GM12872 (cell line): Measurements from ENCODE around the gene EPHA1.

ENCODE experiments used
- TF ChIP-seq, protein P1 (sequence below): IDR thresholded peaks from 3 replicates; pipeline ENCODE4 v1.5.1; 2011; ENCODE audit warnings: low read depth, mild to moderate bottlenecking, low read length, moderate library complexity; ENCODE audit not compliant: insufficient read depth

Gene EPHA1

DNA sequence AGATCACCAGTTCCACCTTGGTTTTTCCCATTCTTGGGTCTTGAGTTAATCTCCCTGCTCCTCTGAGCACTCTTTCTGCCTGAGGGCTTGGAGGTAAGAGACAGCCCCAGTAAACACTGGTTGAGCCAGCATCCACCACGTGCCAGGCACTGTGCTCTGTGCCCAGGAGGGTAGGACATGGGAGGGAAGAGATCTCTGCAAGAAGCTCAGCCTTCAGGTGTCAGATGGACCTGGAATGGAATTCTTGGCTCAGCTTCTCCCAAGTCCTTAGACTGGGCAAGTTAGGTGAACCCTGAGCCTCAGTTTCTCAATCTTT is 25.1 kb downstream of the EPHA1 start:
- TF ChIP-seq, protein P1, sequence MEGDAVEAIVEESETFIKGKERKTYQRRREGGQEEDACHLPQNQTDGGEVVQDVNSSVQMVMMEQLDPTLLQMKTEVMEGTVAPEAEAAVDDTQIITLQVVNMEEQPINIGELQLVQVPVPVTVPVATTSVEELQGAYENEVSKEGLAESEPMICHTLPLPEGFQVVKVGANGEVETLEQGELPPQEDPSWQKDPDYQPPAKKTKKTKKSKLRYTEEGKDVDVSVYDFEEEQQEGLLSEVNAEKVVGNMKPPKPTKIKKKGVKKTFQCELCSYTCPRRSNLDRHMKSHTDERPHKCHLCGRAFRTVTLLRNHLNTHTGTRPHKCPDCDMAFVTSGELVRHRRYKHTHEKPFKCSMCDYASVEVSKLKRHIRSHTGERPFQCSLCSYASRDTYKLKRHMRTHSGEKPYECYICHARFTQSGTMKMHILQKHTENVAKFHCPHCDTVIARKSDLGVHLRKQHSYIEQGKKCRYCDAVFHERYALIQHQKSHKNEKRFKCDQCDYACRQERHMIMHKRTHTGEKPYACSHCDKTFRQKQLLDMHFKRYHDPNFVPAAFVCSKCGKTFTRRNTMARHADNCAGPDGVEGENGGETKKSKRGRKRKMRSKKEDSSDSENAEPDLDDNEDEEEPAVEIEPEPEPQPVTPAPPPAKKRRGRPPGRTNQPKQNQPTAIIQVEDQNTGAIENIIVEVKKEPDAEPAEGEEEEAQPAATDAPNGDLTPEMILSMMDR = no peak

DNA sequence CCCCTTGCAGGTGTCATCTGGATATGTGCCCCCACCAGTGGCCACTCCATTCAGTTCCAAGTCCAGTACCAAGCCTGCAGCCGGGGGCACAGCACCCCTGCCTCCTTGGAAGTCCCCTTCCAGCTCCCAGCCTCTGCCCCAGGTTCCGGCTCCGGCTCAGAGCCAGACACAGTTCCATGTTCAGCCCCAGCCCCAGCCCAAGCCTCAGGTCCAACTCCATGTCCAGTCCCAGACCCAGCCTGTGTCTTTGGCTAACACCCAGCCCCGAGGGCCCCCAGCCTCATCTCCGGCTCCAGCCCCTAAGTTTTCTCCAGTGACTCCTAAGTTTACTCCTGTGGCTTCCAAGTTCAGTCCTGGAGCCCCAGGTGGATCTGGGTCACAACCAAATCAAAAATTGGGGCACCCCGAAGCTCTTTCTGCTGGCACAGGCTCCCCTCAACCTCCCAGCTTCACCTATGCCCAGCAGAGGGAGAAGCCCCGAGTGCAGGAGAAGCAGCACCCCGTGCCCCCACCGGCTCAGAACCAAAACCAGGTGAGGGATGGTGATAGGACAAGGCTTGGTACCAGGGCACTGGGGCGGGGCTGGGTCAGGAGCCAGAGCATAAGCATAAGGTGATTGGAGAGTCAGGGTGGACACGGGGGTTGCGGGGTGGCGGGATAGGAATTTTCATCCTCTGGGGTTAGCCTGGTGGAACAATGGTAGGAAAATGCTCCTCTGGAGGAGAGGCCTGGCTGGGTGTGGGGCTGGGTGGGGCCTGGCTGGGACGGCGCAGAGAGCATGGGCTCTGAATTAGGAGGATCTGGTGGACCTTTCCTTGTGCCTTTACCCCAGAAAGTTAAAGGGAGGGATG is 25.6 kb downstream of the EPHA1 start:
- TF ChIP-seq, protein P1 = no peak

DNA sequence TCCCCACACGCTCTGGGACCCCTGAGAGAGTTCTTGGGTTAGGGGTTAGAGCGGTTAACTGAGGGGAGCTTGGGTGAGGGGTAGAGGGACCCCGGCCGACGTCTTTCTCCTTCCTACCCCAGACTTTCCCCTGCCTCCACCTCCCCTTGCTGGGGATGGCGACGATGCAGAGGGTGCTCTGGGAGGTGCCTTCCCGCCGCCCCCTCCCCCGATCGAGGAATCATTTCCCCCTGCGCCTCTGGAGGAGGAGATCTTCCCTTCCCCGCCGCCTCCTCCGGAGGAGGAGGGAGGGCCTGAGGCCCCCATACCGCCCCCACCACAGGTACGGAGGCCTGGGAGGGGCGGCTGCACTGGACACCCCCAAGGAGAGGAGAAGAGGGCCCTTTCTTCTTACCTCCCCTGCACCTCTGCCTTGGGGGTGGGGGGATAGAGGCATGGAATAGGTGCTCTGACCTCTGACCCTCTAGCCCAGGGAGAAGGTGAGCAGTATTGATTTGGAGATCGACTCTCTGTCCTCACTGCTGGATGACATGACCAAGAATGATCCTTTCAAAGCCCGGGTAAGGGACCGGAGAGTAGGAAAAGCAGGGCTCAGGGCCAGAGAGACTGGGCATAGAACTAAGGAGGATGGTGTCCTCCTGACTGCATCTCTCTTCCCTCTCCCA is 26.4 kb downstream of the EPHA1 start:
- TF ChIP-seq, protein P1 = no peak

DNA sequence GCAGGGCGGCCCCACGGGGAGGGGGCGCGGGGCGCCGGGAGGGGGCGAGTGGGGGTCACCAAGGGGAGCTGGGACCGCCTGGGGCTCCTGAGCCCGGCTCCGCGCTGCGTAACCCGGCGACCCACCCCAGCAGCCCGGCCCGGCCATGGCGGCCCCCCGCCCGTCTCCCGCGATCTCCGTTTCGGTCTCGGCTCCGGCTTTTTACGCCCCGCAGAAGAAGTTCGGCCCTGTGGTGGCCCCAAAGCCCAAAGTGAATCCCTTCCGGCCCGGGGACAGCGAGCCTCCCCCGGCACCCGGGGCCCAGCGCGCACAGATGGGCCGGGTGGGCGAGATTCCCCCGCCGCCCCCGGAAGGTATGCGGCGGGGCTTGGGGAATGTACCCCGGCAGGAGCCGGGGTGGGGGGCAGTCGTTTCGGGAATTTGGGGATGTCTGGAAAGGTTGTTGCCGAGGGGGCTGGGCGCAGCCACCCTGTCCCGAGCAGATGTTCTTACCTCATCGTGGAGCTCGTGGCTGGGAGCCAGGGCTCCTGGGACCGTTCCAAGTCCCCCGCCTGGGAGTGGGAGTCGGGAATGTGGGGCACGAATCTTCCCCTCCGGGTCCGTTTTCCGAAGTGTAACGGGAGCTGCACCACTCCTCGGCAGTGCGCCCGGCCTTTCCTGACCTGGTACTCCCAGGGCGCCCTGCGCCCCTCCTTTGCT is 27.1 kb downstream of the EPHA1 start:
- TF ChIP-seq, protein P1 = no peak

DNA sequence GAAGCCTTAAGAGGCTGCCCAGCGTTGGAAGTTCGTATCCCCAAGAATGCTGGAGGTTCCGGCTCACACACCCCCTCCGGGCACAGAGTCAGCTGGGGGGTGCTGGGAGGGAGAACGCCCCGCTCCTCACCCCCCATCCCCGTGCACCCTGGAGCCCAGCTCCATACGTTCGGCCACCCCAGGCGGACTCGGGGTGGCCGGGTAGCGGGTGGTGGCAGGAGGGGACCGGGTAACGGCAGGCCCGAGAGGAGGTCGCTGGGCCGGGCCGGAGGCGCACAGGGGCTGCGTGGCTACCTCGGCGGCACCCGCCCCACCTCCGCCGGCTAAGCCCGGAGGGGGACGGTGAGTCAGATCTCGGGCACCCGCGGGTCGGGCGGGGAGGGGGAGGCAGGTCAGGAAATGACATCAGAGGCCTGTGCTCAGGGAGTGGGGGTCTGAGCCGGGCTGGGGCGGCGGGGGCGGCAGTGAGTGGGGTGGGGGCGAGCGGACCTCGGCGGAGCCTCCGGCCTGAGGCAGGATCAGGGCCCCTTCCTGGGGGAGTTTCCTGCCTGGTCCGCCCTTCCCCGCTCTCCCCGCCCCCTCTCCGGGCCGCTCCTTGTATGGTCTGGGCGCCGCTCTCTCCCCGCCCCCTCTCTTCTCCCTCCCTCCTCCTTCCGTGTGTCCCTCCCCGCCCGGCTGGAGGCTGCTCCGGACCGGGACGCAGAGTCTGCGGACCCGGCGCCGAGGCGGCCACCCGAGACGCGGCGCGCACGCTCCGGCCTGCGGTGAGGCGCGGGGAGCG is 27.8 kb downstream of the EPHA1 start, which contains the start of gene ZYX:
TSS of gene ZYX (plus strand) at position 700 of the 781 bp plus-strand sequence. CDS start 227 bp downstream, outside the sequence.
- TF ChIP-seq, protein P1 = no peak

DNA sequence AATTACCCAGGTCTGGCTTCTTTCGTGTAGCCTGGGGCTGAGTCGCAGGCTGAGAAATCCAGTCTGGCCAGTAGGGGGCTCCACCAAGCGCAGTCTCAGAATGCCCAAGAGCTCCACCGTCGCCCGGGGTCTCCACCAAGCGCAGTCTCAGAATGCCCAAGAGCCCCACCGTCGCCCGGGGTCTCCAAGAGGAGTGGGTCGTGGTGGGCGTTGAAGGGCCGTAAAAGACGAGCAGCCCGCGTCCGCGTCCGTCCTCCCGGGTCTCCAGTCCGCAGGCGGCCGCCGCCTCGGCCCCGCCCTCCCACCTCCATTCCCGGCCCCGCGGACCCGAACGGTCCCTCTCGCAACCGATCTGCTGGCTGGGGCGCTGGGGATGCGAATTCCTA is 28.4 kb downstream of the EPHA1 start:
- TF ChIP-seq, protein P1 = peak; percentile 86
